Left ventricle myocardium inferior (tissue), 1 donor: ENCODE measurements around the gene INTS6L. TPM values are rescaled to one million over a fixed set of nuclear protein-coding genes. Genes with fewer than 3 reads are reported as not detected.
"Not testable (repeated sequence)": the region's sequence is repeated elsewhere in the genome, so short reads cannot be mapped to it uniquely, and the experiment has no call there.

ENCODE experiments used
- DNase-seq: peaks from one replicate; pipeline ENCODE4 v3.0.0-alpha.2; 2020
- H3K27ac ChIP-seq: fragments of 200-600 bp; replicated peaks from 2 replicates; pipeline ENCODE4 v1.8.0; 2021
- H3K27me3 ChIP-seq: fragments of 200-600 bp; 2 replicates; pipeline ENCODE4 v1.8.0; 2021; ENCODE audit warnings: low read depth
- H3K36me3 ChIP-seq: fragments of 200-600 bp; 2 replicates; pipeline ENCODE4 v1.8.0; 2021
- H3K4me1 ChIP-seq: fragments of 200-600 bp; 2 replicates; pipeline ENCODE4 v1.8.0; 2021
- H3K4me3 ChIP-seq: fragments of 200-600 bp; 2 replicates; pipeline ENCODE4 v1.8.0; 2021; ENCODE audit warnings: mild to moderate bottlenecking, moderate library complexity
- H3K9me3 ChIP-seq: fragments of 200-600 bp; replicated peaks from 2 replicates; pipeline ENCODE4 v1.8.0; 2021
- CTCF ChIP-seq: fragments of 200-600 bp; IDR thresholded peaks from 2 replicates; pipeline ENCODE4 v1.8.0; 2021; ENCODE audit warnings: antibody characterized with exemption, mild to moderate bottlenecking, borderline replicate concordance
- intact Hi-C: fragments of 100-400 bp; cut with micrococcal nuclease; formaldehyde crosslinking; loops from one replicate; pipeline ENCODE4 v1.11.0; 2022
- total RNA-seq: library from RNA; stranded (reverse); fragmentation: NEBNext Ultra II Directional; extraction: Animal tissue kit (Norgen Biotek cat#: 25700); gene quantifications from one replicate; pipeline ENCODE4 v1.2.1, GENCODE V29; 2021
- donor health status: DM: no; HTN: yes; CAD: no; lungs with severe emphysema.

The INTS6L gene
- total RNA-seq, 1 donor from 2014 or later = 2.3 TPM

DNA sequence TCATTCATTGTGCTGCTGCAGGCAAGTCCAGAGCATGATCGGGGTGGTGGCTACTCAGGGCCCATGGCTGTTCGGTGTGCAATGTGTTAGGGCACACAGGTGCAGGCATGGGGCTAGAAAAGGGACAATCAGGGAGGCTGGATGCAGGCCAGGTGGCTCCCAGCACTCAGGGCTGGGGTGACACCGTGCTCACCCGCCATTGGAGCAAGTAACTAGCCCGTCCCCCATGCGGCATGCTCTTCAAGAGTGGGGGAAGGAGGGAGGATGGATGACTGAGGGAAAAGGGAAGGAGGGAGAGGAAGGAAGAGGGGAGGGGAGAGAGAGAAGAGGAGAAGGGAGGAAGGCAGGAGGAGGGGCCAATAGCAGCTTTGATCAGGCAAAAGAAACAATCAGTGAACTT, 64.7 kb downstream of the INTS6L start:
- H3K27ac ChIP-seq = no peak overlapping the region
- H3K27me3 ChIP-seq = no peaks in the 10 kb centered on the region
- no peaks in the 10 kb centered on the region for H3K36me3 ChIP-seq
- no peak overlapping the region for H3K4me3 ChIP-seq
- no peaks in the 10 kb centered on the region for H3K4me1 ChIP-seq
- intact Hi-C loops = no loop called here
- no peak for TF ChIP-seq CTCF
- DNase-seq = no peak
- no peaks in the 10 kb centered on the region for H3K9me3 ChIP-seq

GRCh38 chrX:135591871-135592270, 71.4 kb downstream of the INTS6L start:
- Histone ChIP-seq H3K36me3 (no peaks in the 10 kb centered on the region), H3K27ac (no peak overlapping the region), H3K27me3 (no peaks in the 10 kb centered on the region), H3K4me3 (no peak overlapping the region), H3K9me3 (no peaks in the 10 kb centered on the region), H3K4me1 (no peaks in the 10 kb centered on the region)
- intact Hi-C loops = no loop called here
- DNase-seq = no peak
- no peak for TF ChIP-seq CTCF

GRCh38 chrX:135594049-135594448, 73.6 kb downstream of the INTS6L start:
- H3K4me3 ChIP-seq, H3K36me3 ChIP-seq, DNase-seq, intact Hi-C loops, H3K27ac ChIP-seq, H3K9me3 ChIP-seq, H3K27me3 ChIP-seq, H3K4me1 ChIP-seq: not testable (repeated sequence)

DNA sequence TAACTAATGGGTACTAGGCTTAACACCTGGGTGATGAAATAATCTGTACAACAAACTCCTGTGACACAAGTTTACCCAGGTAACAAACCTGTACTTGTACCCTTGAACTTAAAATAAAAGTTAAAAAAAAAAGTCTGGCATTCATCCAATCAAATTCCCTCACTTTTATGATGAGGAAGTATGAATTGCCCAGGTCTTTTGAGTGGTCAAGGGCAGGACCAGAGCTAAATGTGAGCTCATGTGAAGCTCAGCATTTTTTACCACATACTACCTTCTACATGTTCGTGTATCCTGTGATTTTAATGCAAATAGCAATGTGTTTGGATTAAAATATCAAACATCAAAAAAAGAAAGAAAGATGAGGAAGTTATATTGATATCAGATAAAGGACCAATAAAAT, 74.0 kb downstream of the INTS6L start:
- DNase-seq, H3K36me3 ChIP-seq, H3K9me3 ChIP-seq, intact Hi-C loops, H3K27ac ChIP-seq, H3K27me3 ChIP-seq, H3K4me1 ChIP-seq, H3K4me3 ChIP-seq: not testable (repeated sequence)

DNA sequence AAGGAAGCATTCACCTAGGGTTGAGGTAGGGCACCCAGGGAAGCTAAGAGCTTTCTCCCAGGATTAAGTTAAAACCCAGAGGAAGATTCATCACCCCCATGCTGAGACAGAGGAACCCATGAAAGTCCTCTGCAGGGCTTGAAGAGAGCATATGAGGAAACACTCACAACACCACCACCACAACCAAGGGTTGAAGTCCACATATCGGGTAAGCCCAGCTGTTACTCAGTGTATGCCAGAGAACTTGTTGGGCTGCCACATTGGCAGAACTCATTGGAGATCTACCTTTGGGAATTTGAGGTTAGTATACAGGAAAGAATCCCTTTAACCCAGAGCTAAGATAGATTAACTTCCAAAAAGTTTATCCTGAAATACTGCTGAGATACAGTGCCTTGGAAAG, 75.1 kb downstream of the INTS6L start:
- H3K4me3 ChIP-seq = no peak overlapping the region
- H3K36me3 ChIP-seq = no peaks in the 10 kb centered on the region
- no peak for TF ChIP-seq CTCF
- H3K4me1 ChIP-seq = no peaks in the 10 kb centered on the region
- intact Hi-C loops = no loop called here
- no peaks in the 10 kb centered on the region for H3K27me3 ChIP-seq
- H3K9me3 ChIP-seq = no peaks in the 10 kb centered on the region
- no peak overlapping the region for H3K27ac ChIP-seq
- DNase-seq = no peak

DNA sequence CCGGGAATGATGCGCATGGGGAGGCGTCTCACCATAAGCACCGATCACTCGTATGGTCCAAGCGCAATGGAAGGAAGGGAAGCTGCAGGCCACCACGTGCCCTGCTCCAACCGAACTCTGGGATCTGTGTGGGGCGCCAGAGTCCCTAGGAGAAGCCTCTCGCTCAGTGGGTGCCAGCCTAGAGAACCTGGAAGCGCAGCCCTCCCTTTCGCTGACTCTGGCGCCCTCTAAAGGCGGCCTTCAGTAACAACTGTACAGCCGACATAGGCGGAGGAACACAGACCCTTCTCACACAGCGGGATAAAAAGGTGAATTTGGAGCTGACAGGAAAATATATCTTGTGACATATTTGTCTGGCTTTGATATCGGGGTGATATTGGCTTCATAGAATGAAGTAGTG, 76.0 kb downstream of the INTS6L start:
- no peak overlapping the region for H3K27ac ChIP-seq
- DNase-seq = peak; percentile 14
- H3K4me1 ChIP-seq = no peaks in the 10 kb centered on the region
- no peak overlapping the region for H3K4me3 ChIP-seq
- intact Hi-C loops = no loop called here
- H3K27me3 ChIP-seq = no peaks in the 10 kb centered on the region
- H3K9me3 ChIP-seq = no peaks in the 10 kb centered on the region
- H3K36me3 ChIP-seq = no peaks in the 10 kb centered on the region
- TF ChIP-seq CTCF = peak; percentile 63

DNA sequence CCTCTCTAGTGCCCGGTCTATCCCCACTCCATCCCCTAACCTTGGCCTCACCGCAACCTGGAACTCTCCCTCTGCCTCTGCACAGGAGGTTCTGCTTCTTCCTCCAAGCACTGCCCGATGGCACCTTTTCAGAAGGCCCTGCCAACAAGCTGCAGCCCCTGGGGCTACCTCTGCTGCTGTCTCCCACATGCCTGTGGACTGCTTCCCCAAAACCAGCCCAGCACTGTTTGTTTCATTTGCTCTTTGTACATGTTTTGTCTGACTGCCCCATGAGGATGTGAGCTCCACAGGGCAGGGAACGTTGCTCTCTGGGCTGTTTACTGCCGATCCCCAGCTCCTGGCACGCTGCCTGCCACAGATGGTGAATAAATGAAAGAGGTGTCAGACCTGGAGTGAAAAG, 85.4 kb downstream of the INTS6L start:
- no peaks in the 10 kb centered on the region for H3K36me3 ChIP-seq
- no peak overlapping the region for H3K27ac ChIP-seq
- no peaks in the 10 kb centered on the region for H3K9me3 ChIP-seq
- H3K4me1 ChIP-seq = no peaks in the 10 kb centered on the region
- DNase-seq = no peak
- no peaks in the 10 kb centered on the region for H3K27me3 ChIP-seq
- H3K4me3 ChIP-seq = no peak overlapping the region
- intact Hi-C loops = no loop called here
- no peak for TF ChIP-seq CTCF

DNA sequence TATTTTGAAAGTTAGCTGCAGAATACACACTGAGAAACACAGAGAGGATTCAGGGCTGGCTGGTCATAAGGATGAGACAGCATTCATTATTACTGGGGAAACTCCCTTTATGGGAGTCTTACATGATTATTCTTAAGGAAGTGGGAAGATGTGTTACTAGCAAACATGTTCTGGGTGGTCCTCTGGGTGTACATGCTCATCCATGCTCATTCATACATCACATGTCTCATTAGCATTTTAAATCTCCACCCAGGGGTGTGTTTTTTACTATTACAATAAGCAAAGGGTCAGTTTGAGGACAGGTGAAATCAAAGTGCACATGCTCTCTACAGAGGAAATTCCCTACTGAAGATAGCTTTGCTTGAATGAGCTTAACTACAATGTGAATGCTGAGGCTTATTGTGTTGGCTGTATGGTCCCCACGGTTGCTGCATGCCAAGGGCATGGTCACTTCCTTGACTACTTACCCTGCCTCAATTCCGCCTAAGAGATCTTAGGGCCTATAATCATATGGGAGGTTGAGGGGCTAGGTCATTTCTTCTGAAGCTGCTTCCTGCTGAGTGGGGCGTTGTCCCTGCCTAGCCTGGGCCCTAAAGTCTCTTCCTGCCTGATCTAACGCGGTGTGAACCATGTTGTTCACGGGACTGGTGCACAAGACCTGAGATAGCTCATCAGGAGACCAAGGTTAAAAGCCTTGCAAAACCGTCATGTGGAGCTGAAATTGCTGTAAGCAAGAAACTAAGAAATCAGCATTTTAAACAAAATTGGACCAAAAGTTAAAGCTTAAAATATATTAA, 104.1 kb downstream of the INTS6L start:
- H3K4me1 ChIP-seq, H3K27me3 ChIP-seq, H3K36me3 ChIP-seq, intact Hi-C loops, H3K27ac ChIP-seq, H3K9me3 ChIP-seq, DNase-seq, H3K4me3 ChIP-seq: not testable (repeated sequence)
